MM.1S (cell line): Measurements from ENCODE around the gene EIF4B.
"Not testable (repeated sequence)": the region's sequence is repeated elsewhere in the genome, so short reads cannot be mapped to it uniquely, and the experiment has no call there.

Experiments used
- DNase-seq: peaks from one replicate; pipeline ENCODE4 v3.0.0-alpha.2; 2015
- H2AFZ ChIP-seq: fragments of 300-600 bp; sonication (generic); 2 replicates; pipeline ENCODE4 v1.6.0; 2016; ENCODE audit warnings: antibody characterized with exemption, low read length
- H3F3A ChIP-seq: fragments of 300-600 bp; sonication (generic); 2 replicates; pipeline ENCODE4 v1.6.1; 2016; ENCODE audit warnings: mild to moderate bottlenecking, antibody characterized with exemption, low read length, moderate library complexity, mixed read lengths; ENCODE audit not compliant: insufficient read depth
- H3K27ac ChIP-seq: fragments of 300-600 bp; sonication (generic); 2 replicates; pipeline ENCODE4 v1.5.1; 2016; ENCODE audit warnings: mild to moderate bottlenecking, low read length
- H3K27me3 ChIP-seq: fragments of 300-600 bp; sonication (generic); replicated peaks from 2 replicates; pipeline ENCODE4 v1.6.0; 2016; ENCODE audit warnings: low read length; ENCODE audit not compliant: insufficient read depth
- H3K36me3 ChIP-seq: fragments of 300-600 bp; sonication (generic); replicated peaks from 2 replicates; pipeline ENCODE4 v1.6.1; 2016; ENCODE audit warnings: mild to moderate bottlenecking, low read length, mixed read lengths; ENCODE audit not compliant: insufficient read depth
- H3K4me1 ChIP-seq: fragments of 300-600 bp; sonication (generic); 2 replicates; pipeline ENCODE4 v1.6.1; 2016; ENCODE audit warnings: low read length, mixed read lengths
- H3K4me2 ChIP-seq: fragments of 300-600 bp; sonication (generic); 2 replicates; pipeline ENCODE4 v1.6.0; 2016; ENCODE audit warnings: low read depth, low read length
- H3K4me3 ChIP-seq: fragments of 300-600 bp; sonication (generic); 2 replicates; pipeline ENCODE4 v1.5.1; 2016; ENCODE audit warnings: low read length, mixed read lengths
- H3K79me2 ChIP-seq: fragments of 300-600 bp; sonication (generic); 2 replicates; pipeline ENCODE4 v1.6.1; 2016; ENCODE audit warnings: mixed run types, low read length, mixed read lengths
- H3K9ac ChIP-seq: fragments of 300-600 bp; sonication (generic); 2 replicates; pipeline ENCODE4 v1.6.1; 2016; ENCODE audit warnings: low read length, mixed read lengths
- H3K9me2 ChIP-seq: fragments of 300-600 bp; sonication (generic); replicated peaks from 2 replicates; pipeline ENCODE4 v1.6.1; 2016; ENCODE audit warnings: mild to moderate bottlenecking, low read length, mixed read lengths; ENCODE audit not compliant: insufficient read depth
- H3K9me3 ChIP-seq: fragments of 300-600 bp; sonication (generic); replicated peaks from 2 replicates; pipeline ENCODE4 v1.6.1; 2016; ENCODE audit warnings: mild to moderate bottlenecking, low read length, mixed read lengths; ENCODE audit not compliant: insufficient read depth
- H4K20me1 ChIP-seq: fragments of 300-600 bp; sonication (generic); 2 replicates; pipeline ENCODE4 v1.6.1; 2016; ENCODE audit warnings: mild to moderate bottlenecking, low read length, moderate library complexity, mixed read lengths; ENCODE audit not compliant: insufficient read depth
- CTCF ChIP-seq: fragments of 300-600 bp; sonication (generic); IDR thresholded peaks from 2 replicates; pipeline ENCODE4 v1.5.1; 2016; ENCODE audit warnings: antibody characterized with exemption, low read length, mixed read lengths
- EZH2 ChIP-seq: fragments of 300-600 bp; sonication (generic); optimal IDR thresholded peaks from 2 replicates; pipeline ENCODE3; 2017; ENCODE audit warnings: low read depth, mild to moderate bottlenecking, antibody characterized with exemption, low read length, mixed read lengths
- EZH2phosphoT487 ChIP-seq: fragments of 300-600 bp; sonication (generic); IDR thresholded peaks from 2 replicates; pipeline ENCODE4 v1.6.1; 2018; ENCODE audit warnings: antibody characterized with exemption, low read length

EIF4B gene

GRCh38 chr12:52984136-52984535, 22.1 kb upstream of the EIF4B start:
- no peak overlapping the region for H3K4me3 ChIP-seq
- no peak overlapping the region for H3K27ac ChIP-seq
- H3K4me2 ChIP-seq = no peak overlapping the region
- no peaks in the 10 kb centered on the region for H4K20me1 ChIP-seq
- H3K79me2 ChIP-seq = no peaks in the 10 kb centered on the region
- no peaks in the 10 kb centered on the region for H3K36me3 ChIP-seq
- H3F3A ChIP-seq = no peaks in the 10 kb centered on the region
- no peaks in the 10 kb centered on the region for H3K9me2 ChIP-seq
- no peak overlapping the region for H2AFZ ChIP-seq
- TF ChIP-seq EZH2phosphoT487 (no peak), CTCF (no peak), EZH2 (no peak)
- no peak for DNase-seq
- H3K9me3 ChIP-seq = no peaks in the 10 kb centered on the region
- H3K4me1 ChIP-seq = no peaks in the 10 kb centered on the region
- peaks cover 4% of the 10 kb centered on the region; the same call in 1 of the 2 replicates for H3K27me3 ChIP-seq
- H3K9ac ChIP-seq = no peak overlapping the region

- no peak for DNase-seq
- Histone ChIP-seq H3F3A (no peaks in the 10 kb centered on the region), H3K9ac (no peak overlapping the region), H3K36me3 (no peaks in the 10 kb centered on the region), H2AFZ (no peak overlapping the region), H3K27me3 (no peaks in the 10 kb centered on the region), H3K27ac (no peak overlapping the region), H3K9me2 (no peaks in the 10 kb centered on the region), H3K4me3 (no peak overlapping the region), H4K20me1 (no peaks in the 10 kb centered on the region), H3K4me2 (no peak overlapping the region), H3K9me3 (no peaks in the 10 kb centered on the region), H3K79me2 (no peaks in the 10 kb centered on the region), H3K4me1 (no peaks in the 10 kb centered on the region)
- TF ChIP-seq CTCF (no peak), EZH2 (no peak), EZH2phosphoT487 (no peak)
Observed at GRCh38 chr12:52988898-52989297, 17.4 kb upstream of the EIF4B start.

GRCh38 chr12:52990206-52990605, 16.1 kb upstream of the EIF4B start:
- no peak for TF ChIP-seq EZH2
- no peak for TF ChIP-seq CTCF
- no peak for TF ChIP-seq EZH2phosphoT487
- H3K27me3 ChIP-seq = no peaks in the 10 kb centered on the region

GRCh38 chr12:52992240-52992639, 14.0 kb upstream of the EIF4B start:
- H4K20me1 ChIP-seq, H3K9ac ChIP-seq, H3K27ac ChIP-seq: not testable (repeated sequence)

More at GRCh38 chr12:52990206-52990605, 16.1 kb upstream of the EIF4B start:
- no peaks in the 10 kb centered on the region for H3K9me2 ChIP-seq
- H3K4me2 ChIP-seq = no peak overlapping the region
- H3K79me2 ChIP-seq = no peaks in the 10 kb centered on the region
- H3K27ac ChIP-seq = no peak overlapping the region
- H3F3A ChIP-seq = no peaks in the 10 kb centered on the region
- H3K9ac ChIP-seq = no peak overlapping the region
- no peaks in the 10 kb centered on the region for H3K9me3 ChIP-seq
- no peak overlapping the region for H2AFZ ChIP-seq
- no peak for DNase-seq
- H3K4me1 ChIP-seq = no peaks in the 10 kb centered on the region
- no peak overlapping the region for H3K4me3 ChIP-seq
- no peaks in the 10 kb centered on the region for H3K36me3 ChIP-seq
- H4K20me1 ChIP-seq = no peaks in the 10 kb centered on the region

More at GRCh38 chr12:52992240-52992639, 14.0 kb upstream of the EIF4B start:
- DNase-seq, H3K9me2 ChIP-seq, H3K4me1 ChIP-seq, H3K4me2 ChIP-seq, H3K4me3 ChIP-seq, H3K9me3 ChIP-seq, H3K27me3 ChIP-seq, H3K79me2 ChIP-seq, H3F3A ChIP-seq, H2AFZ ChIP-seq, H3K36me3 ChIP-seq: not testable (repeated sequence)
